ENCODE measurements around the gene ROPN1L.

DNA sequence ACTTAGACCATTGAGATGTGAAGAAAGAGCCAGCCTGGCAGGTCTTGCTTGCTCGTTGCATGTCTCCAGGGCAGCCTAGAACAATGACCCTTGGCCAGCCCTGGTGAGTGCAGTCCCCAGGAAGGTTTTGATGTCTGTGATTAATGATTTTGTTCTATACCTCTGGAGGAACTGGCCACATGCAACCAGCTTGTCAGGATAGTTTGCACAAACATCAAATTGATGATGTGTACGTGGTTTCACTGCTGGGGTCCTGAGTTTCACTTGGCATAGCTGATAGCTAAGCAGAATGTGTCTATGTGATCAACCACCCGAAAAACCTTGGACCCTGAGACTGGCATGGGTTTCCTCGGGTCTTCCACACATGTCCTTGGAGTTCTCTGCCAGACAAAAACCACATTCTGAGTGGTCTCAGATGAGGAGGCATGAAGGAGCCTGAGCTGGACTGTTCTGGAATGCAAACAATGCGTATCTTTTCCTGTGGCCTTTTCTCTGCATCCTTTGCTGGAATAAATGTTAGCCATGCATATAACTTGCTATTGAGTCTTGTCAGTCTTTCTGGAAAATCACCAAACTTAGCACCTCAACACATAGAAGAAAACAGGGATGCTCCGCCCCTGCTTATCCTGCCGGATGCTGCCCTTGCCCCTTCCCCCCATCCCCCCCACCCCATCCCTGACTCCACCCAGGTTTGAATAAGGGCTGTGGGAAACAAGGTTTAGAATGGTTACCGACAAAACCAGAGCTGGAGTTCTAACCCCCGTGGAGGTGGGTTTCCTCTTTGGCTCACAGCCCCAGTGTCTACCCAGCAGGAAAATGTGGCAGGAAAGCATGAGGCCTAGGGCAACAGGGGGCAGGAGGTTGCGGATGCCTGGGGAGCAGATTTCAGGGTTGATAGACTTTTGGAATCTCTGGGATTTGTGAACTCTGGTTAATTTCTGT is 72.1 kb downstream of the ROPN1L start:
- TF ChIP-seq, protein P1, sequence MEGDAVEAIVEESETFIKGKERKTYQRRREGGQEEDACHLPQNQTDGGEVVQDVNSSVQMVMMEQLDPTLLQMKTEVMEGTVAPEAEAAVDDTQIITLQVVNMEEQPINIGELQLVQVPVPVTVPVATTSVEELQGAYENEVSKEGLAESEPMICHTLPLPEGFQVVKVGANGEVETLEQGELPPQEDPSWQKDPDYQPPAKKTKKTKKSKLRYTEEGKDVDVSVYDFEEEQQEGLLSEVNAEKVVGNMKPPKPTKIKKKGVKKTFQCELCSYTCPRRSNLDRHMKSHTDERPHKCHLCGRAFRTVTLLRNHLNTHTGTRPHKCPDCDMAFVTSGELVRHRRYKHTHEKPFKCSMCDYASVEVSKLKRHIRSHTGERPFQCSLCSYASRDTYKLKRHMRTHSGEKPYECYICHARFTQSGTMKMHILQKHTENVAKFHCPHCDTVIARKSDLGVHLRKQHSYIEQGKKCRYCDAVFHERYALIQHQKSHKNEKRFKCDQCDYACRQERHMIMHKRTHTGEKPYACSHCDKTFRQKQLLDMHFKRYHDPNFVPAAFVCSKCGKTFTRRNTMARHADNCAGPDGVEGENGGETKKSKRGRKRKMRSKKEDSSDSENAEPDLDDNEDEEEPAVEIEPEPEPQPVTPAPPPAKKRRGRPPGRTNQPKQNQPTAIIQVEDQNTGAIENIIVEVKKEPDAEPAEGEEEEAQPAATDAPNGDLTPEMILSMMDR (IDR thresholded peaks at IDR 0.05): no peak
- TF ChIP-seq EZH2 (IDR thresholded peaks at IDR 0.05; ENCODE audit: borderline replicate concordance, insufficient read depth, low read depth, low read length, poor library complexity, severe bottlenecking): no peak
